NB4 (cell line): ENCODE results near the gene CRELD2.

ENCODE experiments used
- DNase-seq: peaks from one replicate; pipeline ENCODE4 v3.0.0; 2010; ENCODE audit warnings: low read depth
- H3K4me3 ChIP-seq: one replicate; pipeline ENCODE4 v1.5.1; 2011; ENCODE audit warnings: mild to moderate bottlenecking, low read depth, low read length, moderate library complexity
- CTCF ChIP-seq: IDR thresholded peaks from one replicate; pipeline ENCODE4 v1.5.1; 2012; ENCODE audit warnings: low read depth, low read length
- MAX ChIP-seq: IDR thresholded peaks from 2 replicates; pipeline ENCODE4 v1.6.1; 2011; ENCODE audit warnings: low read depth, low read length
- MYC ChIP-seq: IDR thresholded peaks from 2 replicates; pipeline ENCODE4 v1.6.1; 2011; ENCODE audit warnings: low read depth, low read length
- POLR2A ChIP-seq: IDR thresholded peaks from 2 replicates; pipeline ENCODE4 v1.6.1; 2011; ENCODE audit warnings: mild to moderate bottlenecking; ENCODE audit not compliant: insufficient read length; ENCODE audit errors: extremely low read depth

CRELD2 gene

GRCh38 chr22:49885281-49885680 is 33.2 kb upstream of the CRELD2 start:
- TF ChIP-seq MAX (no peak), POLR2A (no peak), MYC (no peak), CTCF (no peak)
- no peak overlapping the region for H3K4me3 ChIP-seq
- no peak for DNase-seq

- H3K4me3 ChIP-seq: no peak overlapping the region
- no peak for DNase-seq
- no peak for TF ChIP-seq POLR2A
- TF ChIP-seq MYC: no peak
- no peak for TF ChIP-seq MAX
- TF ChIP-seq CTCF: no peak
These were observed 32.6 kb upstream of the CRELD2 start for GRCh38 chr22:49885881-49886280.

- DNase-seq: no peak
- no peak for TF ChIP-seq CTCF
- no peak for TF ChIP-seq POLR2A
- no peak for TF ChIP-seq MAX
- TF ChIP-seq MYC: no peak
- no peak overlapping the region for H3K4me3 ChIP-seq
These were observed 31.9 kb upstream of the CRELD2 start for GRCh38 chr22:49886346-49887063.

- TF ChIP-seq MYC (no peak), CTCF (no peak), POLR2A (no peak), MAX (no peak)
- no peak for DNase-seq
These were observed 31.4 kb upstream of the CRELD2 start for GRCh38 chr22:49887064-49887451.

GRCh38 chr22:49887702-49888101 is 30.7 kb upstream of the CRELD2 start:
- no peak overlapping the region for H3K4me3 ChIP-seq
- DNase-seq: no peak
- TF ChIP-seq MAX (no peak), MYC (no peak), CTCF (no peak), POLR2A (no peak)

More at GRCh38 chr22:49887064-49887451, 31.4 kb upstream of the CRELD2 start:
- H3K4me3 ChIP-seq: no peak overlapping the region

- TF ChIP-seq MYC (no peak), MAX (no peak)
- DNase-seq: no peak
- no peak overlapping the region for H3K4me3 ChIP-seq
These were observed 29.4 kb upstream of the CRELD2 start for GRCh38 chr22:49889071-49889470.
